ENCODE measurements around the gene OR2K2. TPM values are rescaled to one million over a fixed set of nuclear protein-coding genes. Genes with fewer than 3 reads are reported as not detected.
"Not testable (repeated sequence)": the region's sequence is repeated elsewhere in the genome, so short reads cannot be mapped to it uniquely, and the experiment has no call there.

The OR2K2 gene
- total RNA-seq, 4 donors from 2014 or later = not detected

- no peaks in the 10 kb centered on the region for H3K27me3 ChIP-seq
- intact Hi-C loops (cut with DNase I) = no loop called here
- 74% methylated on average over 4 of the region's 4 CpGs for WGBS
Observed at GRCh38 chr9:111284703-111285102, 45.3 kb downstream of the OR2K2 start.

GRCh38 chr9:111282845-111283244, 47.2 kb downstream of the OR2K2 start:
- Histone ChIP-seq H3K4me3 (no peak overlapping the region), H3K27ac (replicated peaks in 1 of 4) (no peak overlapping the region), H3K4me1 (no peaks in the 10 kb centered on the region), H3K27me3 (no peaks in the 10 kb centered on the region), H3K36me3 (no peaks in the 10 kb centered on the region), H3K9me3 (no peaks in the 10 kb centered on the region)
- DNase-seq (ENCODE audit: extremely low spot score) = no peak
- no peak for TF ChIP-seq POLR2A (IDR thresholded peaks at IDR 0.05; ENCODE audit: low read depth)
- TF ChIP-seq CTCF (IDR thresholded peaks at IDR 0.05) = no peak
- no peak for TF ChIP-seq POLR2AphosphoS5 (IDR thresholded peaks at IDR 0.05)
- TF ChIP-seq EP300 (IDR thresholded peaks at IDR 0.05) = no peak
- intact Hi-C loops (cut with DNase I) = no loop called here
- WGBS = 49% methylated on average over 2 of the region's 2 CpGs

More at GRCh38 chr9:111284703-111285102, 45.3 kb downstream of the OR2K2 start:
- Histone ChIP-seq H3K9me3 (no peaks in the 10 kb centered on the region), H3K4me3 (no peak overlapping the region), H3K4me1 (no peaks in the 10 kb centered on the region), H3K27ac (replicated peaks in 1 of 4) (no peak overlapping the region), H3K36me3 (no peaks in the 10 kb centered on the region)
- DNase-seq (ENCODE audit: extremely low spot score) = no peak
- no peak for TF ChIP-seq EP300 (IDR thresholded peaks at IDR 0.05)
- TF ChIP-seq CTCF (IDR thresholded peaks at IDR 0.05) = no peak
- TF ChIP-seq POLR2A (IDR thresholded peaks at IDR 0.05; ENCODE audit: low read depth) = no peak
- TF ChIP-seq POLR2AphosphoS5 (IDR thresholded peaks at IDR 0.05) = no peak

DNA sequence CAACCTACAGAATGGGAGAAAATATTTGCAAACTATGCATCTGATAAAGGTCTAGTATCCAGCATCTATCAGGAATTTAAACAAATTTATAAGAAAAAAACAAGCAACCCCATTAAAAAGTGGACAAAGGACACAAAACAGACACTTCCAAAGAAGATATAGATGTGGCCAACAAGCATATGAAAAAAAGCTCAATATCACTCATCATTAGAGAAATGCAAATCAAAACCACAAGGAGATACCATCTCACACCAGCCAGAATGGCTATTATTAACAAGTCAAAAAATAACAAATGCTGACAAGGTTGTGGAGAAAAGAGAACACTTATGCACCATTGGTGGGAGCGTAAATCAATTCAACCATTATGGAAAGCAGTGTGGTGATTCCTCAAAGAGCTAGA, 49.2 kb downstream of the OR2K2 start:
- 97% methylated on average over 1 of the region's 1 CpG for WGBS
- H3K27me3 ChIP-seq; H3K9me3 ChIP-seq; H3K4me1 ChIP-seq; intact Hi-C loops (cut with DNase I); DNase-seq (ENCODE audit: extremely low spot score); H3K36me3 ChIP-seq; H3K27ac ChIP-seq (replicated peaks in 1 of 4); H3K4me3 ChIP-seq: not testable (repeated sequence)

Other genes starting within 250 kb of the OR2K2 start
- gene ECPAS, start 154.2 kb upstream of the OR2K2 start, total RNA-seq = 10 to 100 TPM; 72.9 to 89.3 (median 80.6) TPM
- gene ZNF483, start 195.0 kb upstream of the OR2K2 start, total RNA-seq = 10 to 100 TPM; 11.0 to 15.0 (median 14.5) TPM